Ovary (tissue), 3 donors: ENCODE measurements around the gene C1QTNF12.

Source experiments
- EP300 ChIP-seq: sonication (generic); formaldehyde crosslinking; IDR thresholded peaks from one replicate; pipeline ENCODE4 v1.6.1; 2017; ENCODE audit warnings: antibody characterized with exemption
- POLR2A ChIP-seq: fragments of 450-650 bp; IDR thresholded peaks from one replicate; pipeline ENCODE4 v1.6.1; 2017; ENCODE audit warnings: antibody characterized with exemption, mild to moderate bottlenecking, moderate library complexity
- TF ChIP-seq, protein P1 (sequence below), 3 donors: fragments of 450-650 bp in 2 of 3; fragments of 200-600 bp in 1 of 3; IDR thresholded peaks; one replicate each; pipeline versions ENCODE4 v1.5.1 to v1.8.0; 2016 to 2022; ENCODE audit warnings: antibody characterized with exemption in 3 of 3, mild to moderate bottlenecking in 1 of 3
- donor health status: DM: no; HTN: no; CAD: no.

DNA sequence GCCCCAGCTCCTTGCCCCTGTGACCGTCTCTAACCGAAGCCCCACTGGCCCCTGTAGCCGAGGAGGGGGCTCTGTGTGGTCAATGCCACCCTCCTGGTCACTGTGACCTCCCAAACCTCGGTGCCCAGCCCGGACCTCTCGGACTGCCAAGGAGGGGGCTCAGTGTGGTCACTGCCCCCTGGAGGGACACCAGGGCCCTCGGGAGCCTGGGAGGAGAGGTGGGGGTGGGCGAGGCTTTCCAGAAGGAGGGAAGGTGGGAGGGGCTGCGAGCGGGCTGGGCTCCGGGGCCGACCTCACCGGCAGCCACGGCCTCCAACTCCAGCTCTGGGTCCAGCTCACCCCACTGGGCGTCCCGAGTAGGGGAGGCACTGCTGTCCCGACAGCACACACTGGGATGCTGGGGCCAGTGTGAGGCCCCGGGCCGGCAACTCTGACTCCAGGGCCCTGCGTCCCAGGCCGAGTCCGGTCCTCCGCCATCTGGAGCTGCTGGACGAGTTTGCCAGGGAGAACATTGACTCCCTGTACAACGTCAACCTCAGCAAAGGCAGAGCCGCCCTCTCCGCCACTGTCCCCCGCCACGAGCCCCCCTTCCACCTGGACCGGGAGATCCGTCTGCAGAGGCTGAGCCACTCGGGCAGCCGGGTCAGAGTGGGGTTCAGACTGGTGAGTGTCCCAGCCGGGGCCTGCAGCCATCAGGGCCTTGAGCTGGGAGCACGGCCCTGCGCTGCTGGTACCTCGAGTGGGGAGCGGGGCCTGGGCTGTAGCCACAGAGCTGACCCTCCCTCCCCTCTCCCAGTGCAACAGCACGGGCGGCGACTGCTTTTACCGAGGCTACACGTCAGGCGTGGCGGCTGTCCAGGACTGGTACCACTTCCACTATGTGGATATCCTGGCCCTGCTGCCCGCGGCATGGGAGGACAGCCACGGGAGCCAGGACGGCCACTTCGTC is 40.1 kb upstream of the C1QTNF12 start:
- TF ChIP-seq, protein P1, sequence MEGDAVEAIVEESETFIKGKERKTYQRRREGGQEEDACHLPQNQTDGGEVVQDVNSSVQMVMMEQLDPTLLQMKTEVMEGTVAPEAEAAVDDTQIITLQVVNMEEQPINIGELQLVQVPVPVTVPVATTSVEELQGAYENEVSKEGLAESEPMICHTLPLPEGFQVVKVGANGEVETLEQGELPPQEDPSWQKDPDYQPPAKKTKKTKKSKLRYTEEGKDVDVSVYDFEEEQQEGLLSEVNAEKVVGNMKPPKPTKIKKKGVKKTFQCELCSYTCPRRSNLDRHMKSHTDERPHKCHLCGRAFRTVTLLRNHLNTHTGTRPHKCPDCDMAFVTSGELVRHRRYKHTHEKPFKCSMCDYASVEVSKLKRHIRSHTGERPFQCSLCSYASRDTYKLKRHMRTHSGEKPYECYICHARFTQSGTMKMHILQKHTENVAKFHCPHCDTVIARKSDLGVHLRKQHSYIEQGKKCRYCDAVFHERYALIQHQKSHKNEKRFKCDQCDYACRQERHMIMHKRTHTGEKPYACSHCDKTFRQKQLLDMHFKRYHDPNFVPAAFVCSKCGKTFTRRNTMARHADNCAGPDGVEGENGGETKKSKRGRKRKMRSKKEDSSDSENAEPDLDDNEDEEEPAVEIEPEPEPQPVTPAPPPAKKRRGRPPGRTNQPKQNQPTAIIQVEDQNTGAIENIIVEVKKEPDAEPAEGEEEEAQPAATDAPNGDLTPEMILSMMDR (IDR thresholded peaks at IDR 0.05) = no peak
- TF ChIP-seq POLR2A (no peak), EP300 (no peak)
